IMR-90 (cell line): ENCODE data around the gene LIMCH1. TPM values are rescaled to one million over a fixed set of nuclear protein-coding genes. Genes with fewer than 3 reads are reported as not detected.

Source experiments
- ATAC-seq: fragments of 200-7000 bp; cut with Tn5 transposase; 2 replicates; pipeline ENCODE4 v1.9.1; 2020; ENCODE audit warnings: low read depth, mild to moderate bottlenecking, moderate library complexity
- BruUV-seq: library from RNA; stranded (reverse); fragments of 400-500 nt; replicated peaks from 2 replicates; lab custom pipeline; 2021; lab: Mats Ljungman, UMichigan
- CTCF ChIA-PET: fragments of 300-600 bp; formaldehyde crosslinking; extraction: SDS; loops from one replicate; lab custom pipeline; 2021; ENCODE audit warnings: antibody characterized with exemption; lab: Yijun Ruan, JAX
- POLR2A ChIA-PET: fragments of 300-600 bp; sonication (Branson Sonifier 250); formaldehyde crosslinking; loops from one replicate; lab custom pipeline; 2022; ENCODE audit warnings: antibody characterized with exemption; ENCODE audit not compliant: unreplicated experiment; lab: Charles Lee
- DNase-seq: peaks from one replicate; pipeline ENCODE4 v3.0.0; 2013
- H2AFZ ChIP-seq: replicated peaks from 2 replicates; pipeline ENCODE3; 2013; ENCODE audit warnings: low read length, mild to moderate bottlenecking; ENCODE audit not compliant: poor library complexity
- H2AK5ac ChIP-seq: 2 replicates; pipeline ENCODE4 v1.6.1; 2013; ENCODE audit warnings: low read depth, low read length, inconsistent platforms
- H2AK9ac ChIP-seq: replicated peaks from 2 replicates; pipeline ENCODE3; 2013; ENCODE audit warnings: mild to moderate bottlenecking, low read depth, low read length, moderate library complexity; ENCODE audit not compliant: poor library complexity
- H2BK120ac ChIP-seq: 2 replicates; pipeline ENCODE4 v1.6.1; 2013; ENCODE audit warnings: low read depth, low read length, inconsistent platforms
- H2BK15ac ChIP-seq: 3 replicates; pipeline ENCODE4 v1.6.1; 2013; ENCODE audit warnings: low read depth, low read length, inconsistent platforms
- H2BK20ac ChIP-seq: 2 replicates; pipeline ENCODE4 v1.6.1; 2013; ENCODE audit warnings: low read depth, mild to moderate bottlenecking, inconsistent platforms, low read length, moderate library complexity
- H2BK5ac ChIP-seq: 2 replicates; pipeline ENCODE4 v1.6.1; 2013; ENCODE audit warnings: mild to moderate bottlenecking, low read depth, low read length, inconsistent platforms; ENCODE audit not compliant: poor library complexity, severe bottlenecking
- H3K14ac ChIP-seq: replicated peaks from 2 replicates; pipeline ENCODE4 v1.6.1; 2013; ENCODE audit warnings: low read depth, low read length, inconsistent platforms
- H3K18ac ChIP-seq: 2 replicates; pipeline ENCODE4 v1.6.1; 2013; ENCODE audit warnings: low read depth, low read length, control low read depth
- H3K23ac ChIP-seq: 2 replicates; pipeline ENCODE4 v1.6.1; 2013; ENCODE audit warnings: low read depth, low read length, inconsistent platforms
- H3K27ac ChIP-seq: 2 replicates; pipeline ENCODE4 v1.5.1; 2013; ENCODE audit warnings: mild to moderate bottlenecking, control low read depth, low read length; ENCODE audit not compliant: insufficient read depth
- H3K27me3 ChIP-seq: 2 replicates; pipeline ENCODE4 v1.6.1; 2013; ENCODE audit warnings: low read length; ENCODE audit not compliant: control insufficient read depth, insufficient read depth
- H3K36me3 ChIP-seq: 2 replicates; pipeline ENCODE4 v1.6.1; 2013; ENCODE audit warnings: low read length, mixed read lengths; ENCODE audit not compliant: control insufficient read depth, insufficient read depth
- H3K4ac ChIP-seq: 2 replicates; pipeline ENCODE4 v1.6.1; 2013; ENCODE audit warnings: low read depth, low read length, inconsistent platforms
- H3K4me1 ChIP-seq: 2 replicates; pipeline ENCODE4 v1.6.1; 2013; ENCODE audit warnings: low read length, mixed read lengths; ENCODE audit not compliant: control insufficient read depth, insufficient read depth
- H3K4me2 ChIP-seq: 2 replicates; pipeline ENCODE4 v1.6.1; 2013; ENCODE audit warnings: low read depth, mild to moderate bottlenecking, control low read depth, low read length, moderate library complexity
- H3K4me3 ChIP-seq: 2 replicates; pipeline ENCODE4 v1.5.1; 2013; ENCODE audit warnings: low read depth, mild to moderate bottlenecking, control low read depth, low read length, moderate library complexity; ENCODE audit not compliant: insufficient read depth
- H3K56ac ChIP-seq: 2 replicates; pipeline ENCODE4 v1.6.1; 2013; ENCODE audit warnings: low read length, inconsistent platforms; ENCODE audit not compliant: insufficient read depth; ENCODE audit errors: extremely low read depth
- H3K79me1 ChIP-seq, 2 experiments: 2 replicates each; pipeline ENCODE4 v1.6.1; 2013; ENCODE audit warnings: low read length in 2 of 2, inconsistent platforms in 1 of 2, low read depth in 1 of 2
- H3K9ac ChIP-seq: 2 replicates; pipeline ENCODE4 v1.6.1; 2013; ENCODE audit warnings: low read depth, low read length, control low read depth
- H3K9me1 ChIP-seq: 2 replicates; pipeline ENCODE4 v1.6.1; 2013; ENCODE audit warnings: low read length, inconsistent platforms; ENCODE audit not compliant: insufficient read depth
- H3K9me3 ChIP-seq: 2 replicates; pipeline ENCODE4 v1.6.1; 2013; ENCODE audit warnings: low read length; ENCODE audit not compliant: control insufficient read depth, insufficient read depth
- H4K20me1 ChIP-seq: 2 replicates; pipeline ENCODE4 v1.6.1; 2013; ENCODE audit warnings: low read length, inconsistent platforms; ENCODE audit not compliant: insufficient read depth
- H4K5ac ChIP-seq: 2 replicates; pipeline ENCODE4 v1.6.1; 2013; ENCODE audit warnings: mild to moderate bottlenecking, low read depth, low read length, control low read depth
- H4K8ac ChIP-seq, 2 experiments: 2 replicates each; pipeline ENCODE4 v1.6.1; 2013; ENCODE audit warnings: low read depth in 2 of 2, low read length in 2 of 2, control low read depth in 1 of 2, inconsistent platforms in 1 of 2
- H4K91ac ChIP-seq: 2 replicates; pipeline ENCODE4 v1.6.1; 2013; ENCODE audit warnings: low read depth, low read length, inconsistent platforms; ENCODE audit not compliant: insufficient read depth
- BHLHE40 ChIP-seq: fragments of 150-350 bp; IDR thresholded peaks from 2 replicates; pipeline ENCODE4 v1.6.1; 2016; ENCODE audit warnings: mild to moderate bottlenecking, low read depth, low read length
- CEBPB ChIP-seq: IDR thresholded peaks from 2 replicates; pipeline ENCODE4 v1.6.1; 2012; ENCODE audit warnings: low read depth, low read length, improper control_type of control experiment
- CHD1 ChIP-seq: IDR thresholded peaks from 2 replicates; pipeline ENCODE4 v1.6.1; 2012; ENCODE audit warnings: low read depth, low read length, improper control_type of control experiment
- FOS ChIP-seq: fragments of 150-350 bp; IDR thresholded peaks from 2 replicates; pipeline ENCODE4 v1.6.1; 2016; ENCODE audit warnings: low read depth, low read length
- MAFK ChIP-seq: IDR thresholded peaks from 2 replicates; pipeline ENCODE4 v1.6.1; 2012; ENCODE audit warnings: low read depth, low read length, improper control_type of control experiment
- MAZ ChIP-seq: IDR thresholded peaks from 2 replicates; pipeline ENCODE4 v1.6.1; 2012; ENCODE audit warnings: low read depth, mild to moderate bottlenecking, low read length, improper control_type of control experiment, moderate library complexity, borderline replicate concordance
- MXI1 ChIP-seq: IDR thresholded peaks from 2 replicates; pipeline ENCODE4 v1.6.1; 2012; ENCODE audit warnings: low read depth, mild to moderate bottlenecking, low read length, moderate library complexity, borderline replicate concordance
- NFE2L2 ChIP-seq: fragments of 150-350 bp; IDR thresholded peaks from 2 replicates; pipeline ENCODE4 v1.6.1; 2016; ENCODE audit warnings: low read depth, mild to moderate bottlenecking, low read length
- POLR2A ChIP-seq: IDR thresholded peaks from 2 replicates; pipeline ENCODE4 v1.6.1; 2012; ENCODE audit warnings: mild to moderate bottlenecking, low read depth, low read length
- RAD21 ChIP-seq: IDR thresholded peaks from 2 replicates; pipeline ENCODE4 v1.6.1; 2012; ENCODE audit warnings: low read length, improper control_type of control experiment
- RCOR1 ChIP-seq: IDR thresholded peaks from 2 replicates; pipeline ENCODE4 v1.6.1; 2012; ENCODE audit warnings: mild to moderate bottlenecking, low read length, improper control_type of control experiment; ENCODE audit not compliant: insufficient replicate concordance
- RFX5 ChIP-seq: IDR thresholded peaks from 2 replicates; pipeline ENCODE4 v1.8.0; 2012; ENCODE audit warnings: low read depth, mild to moderate bottlenecking, low read length, moderate library complexity
- SMC3 ChIP-seq: fragments of 150-350 bp; IDR thresholded peaks from 2 replicates; pipeline ENCODE4 v1.6.1; 2016; ENCODE audit warnings: low read depth, mild to moderate bottlenecking, antibody characterized with exemption, low read length, moderate library complexity
- WGBS, 2 experiments: methylation state at CpG; one replicate each; pipeline versions ENCODE4 v1.1.5 to v1.1.7; 2013; ENCODE audit warnings: missing lambda C conversion rate in 2 of 2; ENCODE audit not compliant: insufficient read length in 1 of 2; ENCODE audit errors: extremely low coverage in 2 of 2; 5-methylcytosine and 5-hydroxymethylcytosine counted together
- dilution Hi-C: fragments of 300-500 bp; cut with HindIII; formaldehyde crosslinking; loops from one replicate; pipeline ENCODE4 v1.14.3; 2018; ENCODE audit warnings: low sequenced_read_pairs; ENCODE audit not compliant: unreplicated experiment
- in situ Hi-C: fragments of 300-500 bp; cut with MboI; formaldehyde crosslinking; loops from 3 replicates; pipeline ENCODE4 v1.14.3; 2019; ENCODE audit warnings: low sequenced_read_pairs, inconsistent platforms, mixed read lengths
- intact Hi-C: fragments of 100-400 bp; cut with micrococcal nuclease; formaldehyde crosslinking; loops from 2 replicates; pipeline ENCODE4 v1.10.0; 2022
- polyA plus RNA-seq, 3 experiments: library from polyadenylated mRNA; depleted of rRNA; stranded (reverse); fragments of >200 nt; gene quantifications; 2 replicates each; pipeline ENCODE4 v1.2.3, GENCODE V29; 2012; ENCODE audit warnings: low replicate concordance in 1 of 3
- total RNA-seq: library from RNA; depleted of rRNA; stranded (reverse); fragments of >200 nt; gene quantifications from 2 replicates; pipeline ENCODE4 v1.2.3, GENCODE V29; 2012
- TF ChIP-seq, protein P1 (sequence below): fragments of 150-350 bp; IDR thresholded peaks from 2 replicates; pipeline ENCODE4 v1.6.1; 2016; ENCODE audit warnings: low read depth, mild to moderate bottlenecking, low read length, moderate library complexity, borderline replicate concordance
- TF ChIP-seq, protein P2 (sequence below): conservative IDR thresholded peaks from 2 replicates; pipeline ENCODE4 v1.5.1; 2012; ENCODE audit warnings: mild to moderate bottlenecking, low read depth, low read length, improper control_type of control experiment
- TF ChIP-seq, protein P3 (sequence below): fragments of 150-350 bp; IDR thresholded peaks from 2 replicates; pipeline ENCODE4 v1.6.1; 2017; ENCODE audit warnings: mild to moderate bottlenecking, antibody characterized with exemption, low read length, low read depth

The LIMCH1 gene
- total and polyA plus RNA-seq, 2 of the 4 experiments (the other 2 are of a cell fraction) = 0.89 to 2.9 TPM

DNA sequence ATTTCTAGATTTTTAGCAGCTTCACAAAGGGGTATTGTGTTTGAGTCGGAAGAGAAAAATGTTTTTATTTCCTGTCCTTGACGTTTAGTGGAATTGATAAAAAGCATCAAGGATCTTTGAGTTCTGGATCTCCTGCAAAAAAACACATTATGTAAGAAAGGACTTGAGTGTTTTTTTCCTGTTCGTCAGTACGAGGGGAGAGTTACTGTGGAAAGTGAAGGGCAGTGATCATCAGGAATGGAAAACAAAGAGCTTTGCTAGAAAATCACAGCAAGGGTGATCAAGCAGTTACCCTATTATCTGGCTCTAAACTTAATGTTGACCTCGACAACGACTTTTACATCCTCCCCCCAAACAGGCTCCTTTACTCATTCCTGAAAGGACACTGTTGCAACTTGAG lies 7.3 kb downstream of the LIMCH1 start:
- Histone ChIP-seq H3K4me3 (no peak overlapping the region), H3K27ac (no peak overlapping the region), H3K27me3 (no peaks in the 10 kb centered on the region), H4K5ac (no peak overlapping the region), H3K23ac (no peak overlapping the region), H2AK5ac (no peak overlapping the region), H3K18ac (no peak overlapping the region), H3K9me1 (no peaks in the 10 kb centered on the region), H3K9ac (no peak overlapping the region), H3K14ac (no peak overlapping the region), H3K4ac (no peak overlapping the region), H2BK15ac (no peak overlapping the region), H3K9me3 (no peaks in the 10 kb centered on the region), H3K4me1 (no peaks in the 10 kb centered on the region), H4K8ac (no peak overlapping the region), H3K4me2 (no peak overlapping the region), H4K20me1 (no peaks in the 10 kb centered on the region), H2BK120ac (no peak overlapping the region), H2AFZ (no peak overlapping the region), H3K56ac (no peak overlapping the region), H2BK20ac (no peak overlapping the region), H4K91ac (no peak overlapping the region), H3K36me3 (no peaks in the 10 kb centered on the region), H2AK9ac (no peak overlapping the region), H3K79me1 (no peaks in the 10 kb centered on the region), H2BK5ac (no peak overlapping the region)
- ChIA-PET POLR2A (no interaction called here), CTCF (no interaction called here)
- WGBS, 2 experiments = no CpG with 5 or more reads among the region's 6 CpGs
- no TSS peak for BruUV-seq
- intact Hi-C loops (no loop called here), in situ Hi-C loops (no loop called here), dilution Hi-C loops (no loop called here)
- no peak for DNase-seq
- ATAC-seq = no peak
- TF ChIP-seq CHD1 (no peak), RCOR1 (no peak), MAZ (no peak), MAFK (no peak), RFX5 (no peak), RAD21 (no peak), MXI1 (no peak), FOS (no peak), CEBPB (no peak), BHLHE40 (no peak), SMC3 (no peak), NFE2L2 (no peak), POLR2A (no peak)
- TF ChIP-seq, protein P1, sequence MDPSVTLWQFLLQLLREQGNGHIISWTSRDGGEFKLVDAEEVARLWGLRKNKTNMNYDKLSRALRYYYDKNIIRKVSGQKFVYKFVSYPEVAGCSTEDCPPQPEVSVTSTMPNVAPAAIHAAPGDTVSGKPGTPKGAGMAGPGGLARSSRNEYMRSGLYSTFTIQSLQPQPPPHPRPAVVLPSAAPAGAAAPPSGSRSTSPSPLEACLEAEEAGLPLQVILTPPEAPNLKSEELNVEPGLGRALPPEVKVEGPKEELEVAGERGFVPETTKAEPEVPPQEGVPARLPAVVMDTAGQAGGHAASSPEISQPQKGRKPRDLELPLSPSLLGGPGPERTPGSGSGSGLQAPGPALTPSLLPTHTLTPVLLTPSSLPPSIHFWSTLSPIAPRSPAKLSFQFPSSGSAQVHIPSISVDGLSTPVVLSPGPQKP = no peak
- TF ChIP-seq, protein P2, sequence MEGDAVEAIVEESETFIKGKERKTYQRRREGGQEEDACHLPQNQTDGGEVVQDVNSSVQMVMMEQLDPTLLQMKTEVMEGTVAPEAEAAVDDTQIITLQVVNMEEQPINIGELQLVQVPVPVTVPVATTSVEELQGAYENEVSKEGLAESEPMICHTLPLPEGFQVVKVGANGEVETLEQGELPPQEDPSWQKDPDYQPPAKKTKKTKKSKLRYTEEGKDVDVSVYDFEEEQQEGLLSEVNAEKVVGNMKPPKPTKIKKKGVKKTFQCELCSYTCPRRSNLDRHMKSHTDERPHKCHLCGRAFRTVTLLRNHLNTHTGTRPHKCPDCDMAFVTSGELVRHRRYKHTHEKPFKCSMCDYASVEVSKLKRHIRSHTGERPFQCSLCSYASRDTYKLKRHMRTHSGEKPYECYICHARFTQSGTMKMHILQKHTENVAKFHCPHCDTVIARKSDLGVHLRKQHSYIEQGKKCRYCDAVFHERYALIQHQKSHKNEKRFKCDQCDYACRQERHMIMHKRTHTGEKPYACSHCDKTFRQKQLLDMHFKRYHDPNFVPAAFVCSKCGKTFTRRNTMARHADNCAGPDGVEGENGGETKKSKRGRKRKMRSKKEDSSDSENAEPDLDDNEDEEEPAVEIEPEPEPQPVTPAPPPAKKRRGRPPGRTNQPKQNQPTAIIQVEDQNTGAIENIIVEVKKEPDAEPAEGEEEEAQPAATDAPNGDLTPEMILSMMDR = no peak
- TF ChIP-seq, protein P3, sequence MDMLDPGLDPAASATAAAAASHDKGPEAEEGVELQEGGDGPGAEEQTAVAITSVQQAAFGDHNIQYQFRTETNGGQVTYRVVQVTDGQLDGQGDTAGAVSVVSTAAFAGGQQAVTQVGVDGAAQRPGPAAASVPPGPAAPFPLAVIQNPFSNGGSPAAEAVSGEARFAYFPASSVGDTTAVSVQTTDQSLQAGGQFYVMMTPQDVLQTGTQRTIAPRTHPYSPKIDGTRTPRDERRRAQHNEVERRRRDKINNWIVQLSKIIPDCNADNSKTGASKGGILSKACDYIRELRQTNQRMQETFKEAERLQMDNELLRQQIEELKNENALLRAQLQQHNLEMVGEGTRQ = no peak
